Right renal cortex interstitium (tissue), 3 donors: ENCODE measurements around the gene PLCL2. TPM values are rescaled to one million over a fixed set of nuclear protein-coding genes. Genes with fewer than 3 reads are reported as not detected.

Experiments used
- DNase-seq, 3 donors: peaks; one replicate each; pipeline ENCODE4 v3.0.0-alpha.2; 2013; ENCODE audit warnings: low read depth in 3 of 3, low spot score in 2 of 3
- polyA plus RNA-seq, 3 donors: library from polyadenylated mRNA; unstranded; fragments of 120-200 nt; gene quantifications; one replicate each; pipeline ENCODE4 v1.2.1, GENCODE V29; 2013; ENCODE audit not compliant: insufficient read length in 3 of 3

PLCL2 gene
- polyA plus RNA-seq, 3 donors = 16.0 to 16.6 (median 16.6) TPM

- no peak for DNase-seq
Observed at GRCh38 chr3:16864610-16865313, 20.0 kb upstream of the PLCL2 start.

GRCh38 chr3:16865335-16865734, 19.4 kb upstream of the PLCL2 start:
- no peak for DNase-seq

GRCh38 chr3:16866571-16866970, 18.2 kb upstream of the PLCL2 start:
- no peak for DNase-seq

- no peak for DNase-seq
Observed at GRCh38 chr3:16868513-16868912, 16.2 kb upstream of the PLCL2 start.

- DNase-seq = no peak
Observed at GRCh38 chr3:16869261-16870005, 15.3 kb upstream of the PLCL2 start.

- DNase-seq = no peak
Observed at GRCh38 chr3:16871915-16872842, 12.6 kb upstream of the PLCL2 start.

- DNase-seq = no peak
Observed at GRCh38 chr3:16873872-16874271, 10.9 kb upstream of the PLCL2 start.

- DNase-seq = no peak
Observed at GRCh38 chr3:16875876-16876550, 8.7 kb upstream of the PLCL2 start.

GRCh38 chr3:16877505-16877904, 7.2 kb upstream of the PLCL2 start:
- no peak for DNase-seq

- no peak for DNase-seq
Observed at GRCh38 chr3:16877911-16878310, 6.8 kb upstream of the PLCL2 start.

GRCh38 chr3:16881896-16882630, 2.7 kb upstream of the PLCL2 start:
- no peak for DNase-seq

GRCh38 chr3:16883057-16883722, 1.6 kb upstream of the PLCL2 start:
- no peak for DNase-seq

- DNase-seq = no peak
Observed at GRCh38 chr3:16883723-16884083, 1.1 kb upstream of the PLCL2 start.

- DNase-seq = no peak
Observed at GRCh38 chr3:16884084-16884747, 539 bp upstream of the PLCL2 start.

GRCh38 chr3:16885593-16886302, 993 bp downstream of the PLCL2 start:
- DNase-seq = no peak

GRCh38 chr3:16886303-16886683, 1.5 kb downstream of the PLCL2 start:
- DNase-seq = no peak

GRCh38 chr3:16887130-16887529, 2.4 kb downstream of the PLCL2 start:
- DNase-seq = no peak

GRCh38 chr3:16888356-16888755, 3.6 kb downstream of the PLCL2 start:
- DNase-seq = no peak
